Fibroblast of skin of right biceps (primary cell): Measurements from ENCODE around the gene CLDN24.

Source experiments
- DNase-seq: peaks from one replicate; pipeline ENCODE4 v3.0.0-alpha.2; 2013

The CLDN24 gene

DNA sequence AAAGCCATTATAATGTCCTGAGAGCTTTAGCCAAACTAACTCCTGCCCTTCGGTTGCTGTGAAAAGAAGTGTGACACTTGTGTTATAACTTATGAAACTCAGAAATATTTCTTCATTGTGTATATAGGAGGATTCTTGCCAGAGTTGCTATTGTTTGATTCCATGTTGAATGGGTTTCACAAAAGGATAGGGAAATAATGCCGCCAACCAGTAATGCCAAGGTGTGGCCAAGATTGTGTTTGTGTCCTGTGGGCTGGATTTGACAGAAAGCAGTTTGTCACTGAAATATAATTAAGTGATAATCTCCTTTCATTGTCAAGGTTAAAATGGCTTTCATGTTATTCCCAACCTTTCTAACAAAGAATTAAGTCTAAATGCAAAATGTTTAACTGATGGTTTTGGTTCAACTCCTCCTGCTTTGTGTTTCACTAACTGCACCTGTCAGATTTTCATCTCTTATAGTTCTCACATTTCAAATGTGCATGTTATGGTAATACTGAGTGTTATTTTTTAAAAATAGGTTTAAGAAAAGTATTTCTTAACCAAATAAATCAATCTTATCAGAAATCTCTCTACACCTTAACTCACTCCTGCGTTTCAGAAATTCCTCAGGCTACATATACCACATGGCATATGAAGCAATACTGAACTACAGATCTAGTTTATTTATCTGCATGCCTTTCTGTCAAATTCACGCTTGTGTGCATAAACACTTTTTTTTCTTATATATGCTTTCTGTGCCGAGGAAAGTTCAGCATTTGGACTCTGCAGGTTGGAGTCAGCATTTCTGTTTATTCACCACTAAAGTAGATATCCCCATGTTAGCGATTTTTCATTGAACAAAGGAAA, 1.8 kb downstream of the CLDN24 start, which contains the start of gene CLDN22:
TSS of gene CLDN22 (minus strand) at position 66 of the 849 bp plus-strand sequence. CDS start at position 8, 58 bp downstream.
- DNase-seq: no peak

DNA sequence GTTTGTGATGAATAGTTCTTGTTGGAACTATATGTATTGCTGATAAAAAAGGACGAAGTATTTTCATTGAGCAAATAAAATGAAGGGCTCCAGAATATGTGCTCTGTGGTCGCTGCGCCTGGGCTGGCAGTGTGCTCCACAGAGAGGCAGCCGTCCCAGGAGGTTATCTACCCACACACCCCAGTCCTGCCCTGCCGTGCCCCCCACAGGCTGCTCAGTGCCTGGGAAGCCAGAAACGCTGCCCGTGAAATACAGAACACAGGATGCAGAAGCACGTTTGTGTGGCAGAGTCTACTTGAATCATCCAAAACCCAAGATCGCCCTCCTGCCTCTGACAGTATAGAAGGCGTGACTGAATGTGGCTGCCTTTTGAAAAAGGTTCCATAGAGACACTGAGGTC, 3.6 kb downstream of the CLDN24 start:
- no peak for DNase-seq

DNA sequence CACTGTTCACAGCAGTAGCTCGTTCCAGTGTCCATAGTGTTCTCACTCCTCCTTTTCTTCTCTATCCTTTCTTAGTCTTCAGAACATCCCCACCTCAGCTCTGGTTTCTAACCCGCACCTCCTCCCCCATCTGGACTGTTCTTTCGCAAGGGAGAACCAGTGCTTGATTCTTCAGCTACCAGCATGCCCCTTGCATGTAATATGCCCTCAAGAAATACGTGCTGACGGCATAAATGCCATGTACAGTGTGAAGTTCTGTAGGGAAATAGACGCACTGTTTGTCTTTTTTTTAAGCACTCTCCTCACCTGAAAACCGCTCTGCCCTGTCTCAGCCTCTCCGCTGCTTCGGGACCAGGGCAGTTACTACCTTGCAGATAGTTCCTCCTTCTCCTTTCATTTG, 7.4 kb downstream of the CLDN24 start:
- DNase-seq: no peak

DNA sequence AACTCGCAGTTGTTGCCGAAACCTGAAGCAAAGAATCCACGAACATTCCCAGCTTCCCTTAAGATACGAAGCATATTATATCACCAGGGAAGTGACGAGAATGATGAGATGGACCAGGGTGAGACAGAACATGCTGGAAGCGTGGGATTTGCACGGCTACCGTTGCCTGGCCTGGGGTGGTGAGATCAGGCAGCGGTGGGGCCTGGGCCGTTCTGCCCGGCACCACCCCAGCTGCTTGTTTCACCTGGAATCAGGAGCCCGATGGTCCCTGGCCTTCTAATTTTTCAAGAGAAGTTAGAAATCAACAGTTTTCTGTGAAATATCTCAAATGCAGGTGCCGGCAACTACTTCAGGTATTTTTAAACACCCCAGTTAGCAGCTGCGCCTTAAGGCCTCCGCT, 7.9 kb downstream of the CLDN24 start:
- DNase-seq: no peak

GRCh38 chr4:183312841-183313240, 9.4 kb downstream of the CLDN24 start:
- no peak for DNase-seq

GRCh38 chr4:183306811-183307210, 15.4 kb downstream of the CLDN24 start:
- DNase-seq: no peak

DNA sequence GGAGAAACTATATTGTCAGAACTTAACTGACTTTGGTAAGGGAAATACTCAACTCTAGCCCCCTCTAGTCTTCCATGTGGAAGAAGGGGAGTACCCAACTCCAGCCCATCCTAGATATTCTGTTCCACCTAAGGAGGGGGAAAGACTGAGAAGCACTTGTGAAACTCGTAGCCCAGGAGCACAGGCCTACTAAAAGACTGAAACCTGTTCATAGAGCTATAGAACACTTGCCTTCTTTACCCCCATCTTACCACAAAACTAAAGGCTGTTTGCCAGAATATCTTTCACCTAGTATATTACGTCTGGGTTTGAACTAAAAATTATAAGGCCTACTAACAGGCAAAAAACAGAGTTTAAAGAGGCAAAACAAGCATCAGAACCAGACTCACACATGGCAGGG, 17.7 kb downstream of the CLDN24 start:
- DNase-seq: no peak

DNA sequence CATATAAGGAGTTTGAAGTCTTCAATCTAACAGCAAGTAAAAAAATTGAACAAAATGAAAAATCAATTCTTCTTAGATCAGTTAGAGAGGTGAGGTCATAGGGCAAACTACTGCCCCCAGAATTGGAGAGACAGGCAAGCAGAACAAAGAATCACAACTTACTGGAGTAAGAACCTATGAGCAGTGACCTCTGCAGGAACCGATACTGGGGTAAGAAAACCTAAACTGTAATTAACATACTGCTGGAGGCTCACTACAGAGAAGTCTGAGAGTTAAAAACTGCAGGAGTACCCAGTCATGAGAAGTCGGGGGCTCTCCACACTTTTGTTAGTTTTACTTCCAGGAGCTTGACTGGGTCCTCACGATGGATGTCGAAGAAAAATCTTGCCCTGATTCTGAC, 18.2 kb downstream of the CLDN24 start:
- no peak for DNase-seq

- DNase-seq: no peak
Observed at GRCh38 chr4:183303301-183303700, 18.9 kb downstream of the CLDN24 start.

DNA sequence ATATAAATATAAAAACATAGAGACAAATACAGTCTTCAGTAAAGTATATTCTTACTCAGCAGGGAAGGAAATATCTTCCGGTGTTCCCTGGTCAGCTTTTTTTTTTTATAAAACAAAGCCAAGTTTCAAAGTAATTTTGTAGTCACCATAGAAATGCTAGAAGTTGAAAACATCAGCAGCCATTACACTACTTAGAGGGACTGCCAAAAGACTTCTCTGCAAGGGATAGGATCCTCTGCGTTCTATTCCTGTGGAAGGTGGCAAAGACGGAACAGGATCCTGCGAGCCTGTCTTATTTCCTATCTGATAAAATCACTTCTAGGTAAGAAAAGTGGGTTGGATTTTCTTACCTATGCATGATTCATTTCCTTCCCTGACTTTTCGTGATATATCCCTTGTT, 21.6 kb downstream of the CLDN24 start:
- no peak for DNase-seq

DNA sequence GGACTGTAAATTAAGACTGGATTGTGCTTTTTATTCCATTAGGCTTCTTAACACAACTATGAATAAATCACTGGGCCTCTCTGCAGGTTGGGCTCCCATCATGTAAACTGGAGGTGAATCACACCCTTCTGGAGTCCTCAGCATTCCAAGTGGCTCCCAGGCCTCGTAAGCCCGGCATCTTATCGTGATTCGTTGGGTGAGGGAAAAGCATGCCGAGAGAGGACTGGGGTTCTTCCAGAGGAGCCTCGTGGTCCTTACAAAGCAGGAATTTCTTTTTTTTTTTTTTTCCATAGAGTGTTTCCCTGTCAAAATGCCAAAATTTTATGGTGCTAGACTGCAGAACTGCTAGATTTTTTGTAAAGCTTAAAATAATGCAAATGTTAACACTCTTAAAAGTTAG, 22.2 kb downstream of the CLDN24 start:
- peak; percentile 63 for DNase-seq

DNA sequence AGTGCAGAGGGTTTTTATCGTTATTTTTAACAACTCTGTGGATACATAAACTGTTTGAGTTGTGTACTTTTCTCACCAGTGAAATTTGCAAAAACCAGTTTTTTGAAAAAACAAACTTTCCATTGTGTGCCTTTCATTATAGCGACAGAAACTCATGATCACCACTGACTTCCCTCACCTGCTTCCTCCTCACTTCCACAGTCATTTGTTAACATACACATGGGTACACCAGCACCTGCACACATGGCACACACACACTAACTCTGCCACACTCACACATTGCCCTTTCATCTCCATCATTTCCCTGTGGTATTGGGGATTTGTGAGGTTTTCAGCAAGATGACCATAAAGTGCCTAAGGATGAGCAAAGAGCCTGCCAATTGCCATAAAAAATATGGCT, 22.8 kb downstream of the CLDN24 start:
- DNase-seq: no peak

DNA sequence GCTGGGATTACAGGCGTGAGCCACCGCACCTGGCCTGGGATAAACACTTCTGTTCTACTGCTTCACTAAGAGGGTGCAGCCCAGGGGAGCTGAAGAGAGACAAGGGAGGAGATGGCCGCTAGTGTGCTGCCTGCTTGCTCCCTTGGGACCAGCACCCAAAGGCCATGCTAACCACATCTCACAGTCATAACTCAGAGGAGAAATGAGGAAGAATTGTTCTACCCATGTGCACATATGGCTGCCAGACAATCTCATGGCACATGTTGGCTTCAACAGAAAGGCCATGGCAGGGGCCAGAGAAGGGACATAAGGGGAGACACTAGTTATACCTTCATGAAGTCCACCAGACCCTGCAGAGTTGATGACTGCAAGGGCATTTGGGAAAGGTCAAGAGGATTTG, 24.6 kb downstream of the CLDN24 start:
- DNase-seq: no peak

GRCh38 chr4:183295711-183296110, 26.5 kb downstream of the CLDN24 start:
- peak; percentile 6 for DNase-seq

- DNase-seq: no peak
Observed at GRCh38 chr4:183291070-183291469, 31.2 kb downstream of the CLDN24 start.

DNA sequence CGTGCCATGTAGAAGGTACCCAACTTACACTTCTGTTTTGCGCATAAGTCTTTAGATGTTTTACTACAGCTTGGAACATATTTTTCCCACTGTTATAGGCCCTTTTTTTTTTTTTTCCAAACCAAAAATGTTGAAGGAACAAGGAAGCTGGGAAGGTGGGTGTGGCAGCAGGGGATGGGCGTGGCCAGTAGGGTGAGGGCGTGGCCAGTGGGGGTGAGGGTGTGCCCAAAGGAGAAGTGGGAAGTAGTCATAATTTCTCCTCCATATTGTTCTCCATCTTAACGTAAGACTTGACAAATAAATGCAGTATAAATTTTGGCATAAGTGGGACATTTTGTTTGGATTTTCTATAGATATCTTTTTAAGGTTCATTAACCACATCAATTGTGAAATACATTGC, 32.5 kb downstream of the CLDN24 start:
- DNase-seq: peak; percentile 4

DNA sequence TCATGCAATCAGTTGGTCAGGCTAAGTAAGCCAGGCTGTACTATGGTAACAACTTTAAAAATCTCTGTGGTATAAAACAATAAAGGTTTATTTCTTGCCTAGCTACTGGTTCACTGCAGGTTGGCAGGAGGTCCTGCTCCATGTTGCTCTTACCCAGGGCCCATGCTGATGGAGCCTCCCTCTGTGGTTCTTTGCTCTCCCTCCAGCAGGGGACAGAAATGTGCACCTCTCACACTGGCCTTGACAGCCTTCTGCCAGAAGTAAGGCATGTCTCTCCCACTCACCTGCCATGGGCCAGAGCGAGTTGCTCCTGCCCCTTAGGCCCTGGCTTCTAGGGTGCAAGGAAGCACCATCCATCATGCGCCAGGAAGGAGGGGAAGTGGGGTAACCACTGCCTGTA, 33.3 kb downstream of the CLDN24 start:
- no peak for DNase-seq

DNA sequence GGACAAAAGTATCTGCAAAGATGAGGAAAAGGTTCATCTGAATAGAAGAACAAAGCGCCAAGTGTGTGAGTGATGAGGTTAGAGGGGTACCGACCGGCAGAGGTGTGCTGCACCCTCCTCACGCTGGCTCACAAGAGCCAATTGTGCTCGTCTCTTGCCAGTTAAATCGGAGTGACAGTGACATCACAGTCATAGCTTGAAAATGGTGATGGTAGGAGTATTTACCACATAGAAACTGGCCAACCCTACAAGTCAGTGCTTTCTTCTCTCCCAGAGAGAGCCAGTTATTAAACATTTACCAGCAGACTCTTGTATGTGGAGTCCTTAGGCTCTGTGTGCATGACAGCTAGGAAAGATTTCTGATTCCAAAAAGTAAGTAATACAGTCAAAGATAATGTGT, 34.5 kb downstream of the CLDN24 start:
- no peak for DNase-seq

GRCh38 chr4:183287309-183287659, 34.9 kb downstream of the CLDN24 start:
- DNase-seq: no peak

GRCh38 chr4:183286590-183287308, 35.5 kb downstream of the CLDN24 start:
- DNase-seq: no peak

- no peak for DNase-seq
Observed at GRCh38 chr4:183285886-183286285, 36.3 kb downstream of the CLDN24 start.

DNA sequence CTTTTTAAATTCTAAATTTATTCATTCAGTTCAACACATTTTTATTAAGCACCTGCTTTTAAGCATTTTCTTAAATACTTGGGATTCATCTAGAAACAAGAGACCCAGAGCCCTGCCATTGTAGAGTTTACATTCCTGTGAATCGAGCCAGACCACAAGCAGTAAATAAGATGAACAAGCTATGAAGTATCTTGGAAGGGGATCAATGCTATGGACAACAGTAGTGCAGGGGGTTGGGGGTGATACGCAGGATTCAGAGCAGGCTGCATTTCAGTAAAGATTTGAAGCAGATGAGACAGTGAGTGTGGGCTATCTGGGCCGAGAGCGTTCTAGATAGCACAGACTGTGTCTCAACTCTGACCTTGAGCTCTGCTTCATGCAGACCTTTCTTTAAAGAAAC, 37.3 kb downstream of the CLDN24 start:
- peak; percentile 88 for DNase-seq

DNA sequence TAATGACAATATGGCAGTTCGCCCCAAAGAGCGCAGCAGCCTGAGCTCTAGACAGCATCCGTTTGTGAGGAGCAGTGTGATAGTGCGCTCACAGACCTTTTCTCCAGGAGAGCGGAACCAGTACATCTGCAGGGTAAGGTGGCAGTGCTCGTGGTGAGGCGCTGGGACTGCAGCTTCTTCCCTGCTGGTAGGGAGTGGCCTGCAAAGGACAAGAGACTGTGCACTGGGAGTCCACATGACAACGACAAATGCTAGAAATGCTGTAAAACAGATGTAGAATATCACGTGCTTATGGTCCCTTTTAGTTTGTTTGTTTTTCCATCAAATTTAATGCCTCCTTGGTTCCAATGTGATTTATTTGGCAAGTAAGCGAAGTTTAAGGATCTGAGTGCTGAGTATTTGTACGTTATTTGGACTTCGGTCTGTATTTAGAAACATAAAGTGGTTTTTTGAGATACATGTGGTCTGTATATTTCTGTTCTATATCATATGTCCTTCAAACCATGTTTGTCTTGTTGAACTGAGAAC, 37.9 kb downstream of the CLDN24 start:
- no peak for DNase-seq

DNA sequence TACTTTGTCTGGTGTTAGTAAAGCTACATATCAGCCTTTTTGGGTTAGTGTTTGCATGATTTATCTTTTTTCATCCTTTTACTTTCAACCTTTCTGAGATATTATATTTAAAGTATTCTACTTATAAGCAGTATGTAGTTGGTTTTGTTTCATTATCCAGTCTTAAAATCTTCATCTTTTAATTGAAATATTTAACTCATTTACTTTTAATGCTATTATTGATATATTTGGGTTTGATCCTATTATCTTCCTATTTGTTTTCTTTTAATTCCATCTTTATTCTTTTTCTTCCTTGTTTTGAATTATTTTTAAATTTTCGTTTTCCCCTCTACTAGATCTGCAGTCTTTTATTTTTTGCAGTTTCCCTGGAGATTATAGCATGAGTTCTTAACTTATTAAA, 46.1 kb downstream of the CLDN24 start:
- no peak for DNase-seq
